ENCODE results near the gene KRT33B.

KRT33B gene

DNA sequence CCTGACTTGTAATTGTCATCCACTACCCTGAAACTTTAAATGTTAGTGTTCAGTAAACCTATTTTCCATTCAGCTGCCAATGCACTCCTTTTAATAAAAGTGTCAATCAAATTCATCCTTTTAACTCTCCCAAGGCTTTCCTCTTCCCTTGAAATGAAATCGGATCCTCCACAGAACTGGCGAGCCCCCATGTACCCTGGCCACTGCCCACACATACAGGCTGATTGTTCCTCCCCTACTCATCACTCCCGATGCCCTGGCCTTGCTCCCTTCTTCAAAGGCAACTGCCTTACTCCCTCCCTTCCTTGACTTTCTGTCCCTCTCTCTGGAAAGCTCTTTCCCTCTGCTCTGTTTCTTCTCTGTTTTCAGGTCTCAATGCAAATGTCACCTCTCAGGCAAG, 26.6 kb downstream of the KRT33B start:
- Histone ChIP-seq H3K9me2 (replicated peaks; ENCODE audit: insufficient read depth, low read length) (no peaks in the 10 kb centered on the region), H3K9me3 (ENCODE audit: insufficient read depth, low read length) (no peaks in the 10 kb centered on the region), H3K4me3 (ENCODE audit: insufficient read depth, low read length, poor library complexity, severe bottlenecking) (no peak overlapping the region), H4K20me1 (ENCODE audit: low read depth, low read length) (no peaks in the 10 kb centered on the region), H3K27me3 (ENCODE audit: low read length) (no peaks in the 10 kb centered on the region), H3K36me3 (ENCODE audit: low read length) (no peaks in the 10 kb centered on the region), H3K27ac (ENCODE audit: low read depth, low read length) (no peak overlapping the region), H3K79me2 (ENCODE audit: insufficient read depth, low read length) (no peaks in the 10 kb centered on the region), H3K4me2 (ENCODE audit: low read depth, low read length, poor library complexity, severe bottlenecking) (no peak overlapping the region), H3F3A (ENCODE audit: insufficient read depth) (no peaks in the 10 kb centered on the region), H3K9ac (ENCODE audit: low read length) (no peak overlapping the region), H2AFZ (ENCODE audit: low read depth, low read length, severe bottlenecking) (no peak overlapping the region)
- TF ChIP-seq EZH2phosphoT487 (conservative IDR thresholded peaks at IDR 0.05; ENCODE audit: low read length) = no peak
- TF ChIP-seq, protein P1, sequence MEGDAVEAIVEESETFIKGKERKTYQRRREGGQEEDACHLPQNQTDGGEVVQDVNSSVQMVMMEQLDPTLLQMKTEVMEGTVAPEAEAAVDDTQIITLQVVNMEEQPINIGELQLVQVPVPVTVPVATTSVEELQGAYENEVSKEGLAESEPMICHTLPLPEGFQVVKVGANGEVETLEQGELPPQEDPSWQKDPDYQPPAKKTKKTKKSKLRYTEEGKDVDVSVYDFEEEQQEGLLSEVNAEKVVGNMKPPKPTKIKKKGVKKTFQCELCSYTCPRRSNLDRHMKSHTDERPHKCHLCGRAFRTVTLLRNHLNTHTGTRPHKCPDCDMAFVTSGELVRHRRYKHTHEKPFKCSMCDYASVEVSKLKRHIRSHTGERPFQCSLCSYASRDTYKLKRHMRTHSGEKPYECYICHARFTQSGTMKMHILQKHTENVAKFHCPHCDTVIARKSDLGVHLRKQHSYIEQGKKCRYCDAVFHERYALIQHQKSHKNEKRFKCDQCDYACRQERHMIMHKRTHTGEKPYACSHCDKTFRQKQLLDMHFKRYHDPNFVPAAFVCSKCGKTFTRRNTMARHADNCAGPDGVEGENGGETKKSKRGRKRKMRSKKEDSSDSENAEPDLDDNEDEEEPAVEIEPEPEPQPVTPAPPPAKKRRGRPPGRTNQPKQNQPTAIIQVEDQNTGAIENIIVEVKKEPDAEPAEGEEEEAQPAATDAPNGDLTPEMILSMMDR (IDR thresholded peaks at IDR 0.05; ENCODE audit: insufficient read depth, low read length, poor library complexity, severe bottlenecking) = no peak

DNA sequence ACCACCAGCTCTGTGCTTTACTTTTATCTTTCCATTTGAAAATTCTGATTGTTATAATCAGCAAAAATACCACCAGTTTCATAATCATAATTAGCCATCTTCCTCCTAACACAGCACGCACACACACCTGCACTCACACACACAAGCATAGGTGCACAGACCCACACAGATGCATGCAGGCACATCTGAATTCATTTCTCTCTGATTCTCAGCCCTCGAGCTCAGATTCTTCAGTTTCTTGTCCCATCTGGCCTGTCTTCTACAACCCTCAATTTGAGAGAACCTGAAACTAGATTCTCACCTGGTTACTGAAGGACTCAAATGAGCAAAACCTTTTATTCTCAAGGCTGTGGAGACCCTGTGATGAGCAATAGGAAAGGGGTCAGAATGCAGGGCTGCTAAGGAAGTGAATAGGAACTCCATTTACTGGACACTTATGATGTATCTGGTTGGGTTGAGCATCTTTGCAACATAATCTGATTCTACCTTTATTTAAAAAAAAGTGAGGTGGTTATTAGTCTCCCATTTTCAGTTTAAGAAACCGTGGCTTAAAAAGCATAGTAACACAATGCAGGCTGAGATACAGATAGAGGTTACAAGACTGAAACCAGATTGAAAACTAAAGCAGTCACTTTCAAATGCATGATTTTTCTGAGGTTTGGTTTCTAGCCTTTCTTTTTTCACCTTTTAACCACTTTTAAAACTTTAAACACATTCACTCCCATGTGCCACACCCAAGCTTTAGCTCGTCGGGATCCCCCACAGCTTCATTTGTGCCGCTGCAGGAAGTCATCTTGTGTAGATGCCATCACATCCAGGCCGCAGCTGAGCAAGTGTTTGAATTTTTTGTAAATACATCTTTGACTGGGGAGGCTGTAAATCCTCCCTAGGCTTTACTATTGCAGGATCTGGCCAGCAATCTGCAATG, 28.4 kb downstream of the KRT33B start:
- Histone ChIP-seq H3K9me2 (replicated peaks; ENCODE audit: insufficient read depth, low read length) (no peaks in the 10 kb centered on the region), H3F3A (ENCODE audit: insufficient read depth) (no peaks in the 10 kb centered on the region), H2AFZ (ENCODE audit: low read depth, low read length, severe bottlenecking) (no peak overlapping the region), H3K9me3 (ENCODE audit: insufficient read depth, low read length) (no peaks in the 10 kb centered on the region), H3K4me3 (ENCODE audit: insufficient read depth, low read length, poor library complexity, severe bottlenecking) (no peak overlapping the region), H4K20me1 (ENCODE audit: low read depth, low read length) (no peaks in the 10 kb centered on the region), H3K27me3 (ENCODE audit: low read length) (no peaks in the 10 kb centered on the region), H3K27ac (ENCODE audit: low read depth, low read length) (no peak overlapping the region), H3K4me2 (ENCODE audit: low read depth, low read length, poor library complexity, severe bottlenecking) (no peak overlapping the region), H3K36me3 (ENCODE audit: low read length) (no peaks in the 10 kb centered on the region), H3K9ac (ENCODE audit: low read length) (no peak overlapping the region), H3K79me2 (ENCODE audit: insufficient read depth, low read length) (no peaks in the 10 kb centered on the region)
- TF ChIP-seq EZH2phosphoT487 (conservative IDR thresholded peaks at IDR 0.05; ENCODE audit: low read length) = no peak
- TF ChIP-seq, protein P1 (IDR thresholded peaks at IDR 0.05; ENCODE audit: insufficient read depth, low read length, poor library complexity, severe bottlenecking) = no peak

DNA sequence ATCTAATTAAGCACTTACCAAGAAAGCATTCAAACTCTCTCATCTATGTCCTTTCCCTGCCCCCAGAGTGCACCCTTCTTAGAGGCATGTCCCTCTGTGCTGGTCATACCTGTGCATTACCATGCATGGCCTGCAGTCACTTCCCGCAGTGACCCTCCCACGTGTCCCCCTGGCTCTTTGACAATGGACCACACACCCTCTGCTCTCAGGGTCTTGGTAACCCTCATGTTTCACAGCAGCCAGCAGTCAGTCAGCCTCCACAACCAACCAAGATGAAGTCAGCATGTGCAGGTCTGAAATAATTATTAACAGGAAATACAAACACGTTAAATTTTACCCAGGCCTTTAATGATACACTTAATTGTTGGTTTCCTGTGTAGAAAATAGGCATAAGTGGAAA, 29.1 kb downstream of the KRT33B start:
- Histone ChIP-seq H3K4me2 (ENCODE audit: low read depth, low read length, poor library complexity, severe bottlenecking) (no peak overlapping the region), H2AFZ (ENCODE audit: low read depth, low read length, severe bottlenecking) (no peak overlapping the region), H3F3A (ENCODE audit: insufficient read depth) (no peaks in the 10 kb centered on the region), H3K9me2 (replicated peaks; ENCODE audit: insufficient read depth, low read length) (no peaks in the 10 kb centered on the region), H3K9ac (ENCODE audit: low read length) (no peak overlapping the region), H3K27me3 (ENCODE audit: low read length) (no peaks in the 10 kb centered on the region), H3K36me3 (ENCODE audit: low read length) (no peaks in the 10 kb centered on the region), H3K27ac (ENCODE audit: low read depth, low read length) (no peak overlapping the region), H4K20me1 (ENCODE audit: low read depth, low read length) (no peaks in the 10 kb centered on the region), H3K9me3 (ENCODE audit: insufficient read depth, low read length) (no peaks in the 10 kb centered on the region), H3K4me3 (ENCODE audit: insufficient read depth, low read length, poor library complexity, severe bottlenecking) (no peak overlapping the region), H3K79me2 (ENCODE audit: insufficient read depth, low read length) (no peaks in the 10 kb centered on the region)
- TF ChIP-seq, protein P1 (IDR thresholded peaks at IDR 0.05; ENCODE audit: insufficient read depth, low read length, poor library complexity, severe bottlenecking) = no peak

Measured in SU-DHL-6 (cell line).